OCI-LY7 (cell line): ENCODE measurements around the gene RBM22. TPM values are rescaled to one million over a fixed set of nuclear protein-coding genes. Genes with fewer than 3 reads are reported as not detected.

Experiments
- BruUV-seq: library from RNA; stranded (reverse); fragments of 400-500 nt; replicated peaks from 2 replicates; lab custom pipeline; 2021; lab: Mats Ljungman, UMichigan
- CTCF ChIA-PET: fragments of 300-600 bp; sonication (Branson Sonifier 250); formaldehyde crosslinking; loops from one replicate; lab custom pipeline; 2022; ENCODE audit warnings: antibody characterized with exemption; ENCODE audit not compliant: unreplicated experiment; lab: Charles Lee
- POLR2A ChIA-PET: fragments of 300-600 bp; sonication (Branson Sonifier 250); formaldehyde crosslinking; loops from one replicate; lab custom pipeline; 2022; ENCODE audit warnings: antibody characterized with exemption; lab: Charles Lee
- DNase-seq: peaks from one replicate; pipeline ENCODE4 v3.0.0-alpha.2; 2015; ENCODE audit warnings: low spot score
- H2AFZ ChIP-seq: fragments of 200-600 bp; sonication (generic), shearing (Covaris generic); 2 replicates; pipeline ENCODE4 v1.6.1; 2014; ENCODE audit warnings: mild to moderate bottlenecking, antibody characterized with exemption, low read length, moderate library complexity
- H3K27ac ChIP-seq: fragments of 200-600 bp; sonication (generic); 2 replicates; pipeline ENCODE4 v1.5.1; 2014; ENCODE audit warnings: mixed run types, low read depth, mild to moderate bottlenecking, moderate library complexity, low read length, inconsistent platforms; ENCODE audit not compliant: poor library complexity, severe bottlenecking
- H3K36me3 ChIP-seq: fragments of 200-600 bp; sonication (generic); 2 replicates; pipeline ENCODE4 v1.6.1; 2014; ENCODE audit warnings: mild to moderate bottlenecking, antibody characterized with exemption, low read length, moderate library complexity, mixed read lengths; ENCODE audit not compliant: insufficient read depth
- H3K4me1 ChIP-seq: fragments of 200-600 bp; sonication (generic); 2 replicates; pipeline ENCODE4 v1.5.1; 2014; ENCODE audit warnings: mild to moderate bottlenecking, low read length; ENCODE audit not compliant: insufficient read depth, poor library complexity, severe bottlenecking
- H3K4me2 ChIP-seq: fragments of 200-600 bp; sonication (generic); 2 replicates; pipeline ENCODE4 v1.6.1; 2014; ENCODE audit warnings: mild to moderate bottlenecking, low read length
- H3K4me3 ChIP-seq: fragments of 200-600 bp; sonication (generic); 2 replicates; pipeline ENCODE4 v1.5.1; 2014; ENCODE audit warnings: mild to moderate bottlenecking, low read depth, low read length; ENCODE audit not compliant: poor library complexity, severe bottlenecking
- H3K79me2 ChIP-seq: fragments of 200-600 bp; sonication (generic); 2 replicates; pipeline ENCODE4 v1.6.1; 2016; ENCODE audit warnings: low read depth, mild to moderate bottlenecking, low read length, moderate library complexity, mixed read lengths; ENCODE audit not compliant: insufficient read depth
- H3K9me2 ChIP-seq: fragments of 200-600 bp; sonication (generic); 2 replicates; pipeline ENCODE4 v1.6.1; 2016; ENCODE audit warnings: mild to moderate bottlenecking, low read length, mixed read lengths; ENCODE audit not compliant: insufficient read depth
- H3K9me3 ChIP-seq: fragments of 200-600 bp; sonication (generic); 2 replicates; pipeline ENCODE4 v1.6.1; 2014; ENCODE audit warnings: mild to moderate bottlenecking, mixed run types, low read length, mixed read lengths
- H4K20me1 ChIP-seq: fragments of 200-600 bp; sonication (generic); 2 replicates; pipeline ENCODE4 v1.6.1; 2014; ENCODE audit warnings: mild to moderate bottlenecking, antibody characterized with exemption, low read length, moderate library complexity, mixed read lengths; ENCODE audit not compliant: insufficient read depth
- CTCF ChIP-seq: fragments of 200-600 bp; sonication (generic); conservative IDR thresholded peaks from 2 replicates; pipeline ENCODE4 v1.5.1; 2014; ENCODE audit warnings: mild to moderate bottlenecking, antibody characterized with exemption, low read length, moderate library complexity, mixed read lengths
- EZH2phosphoT487 ChIP-seq: fragments of 200-600 bp; sonication (generic); IDR thresholded peaks from 2 replicates; pipeline ENCODE4 v1.6.1; 2018; ENCODE audit warnings: low read depth, borderline replicate concordance, mild to moderate bottlenecking, mixed run types, antibody characterized with exemption, low read length, moderate library complexity, mixed read lengths
- intact Hi-C: fragments of 100-400 bp; cut with micrococcal nuclease; formaldehyde crosslinking; loops from one replicate; pipeline ENCODE4 v1.10.0; 2022; ENCODE audit not compliant: unreplicated experiment
- total RNA-seq, 2 experiments: library from RNA; depleted of rRNA in 1 of 2; stranded (reverse); fragments of >200 nt in 1 of 2; shearing (Covaris generic) in 1 of 2; gene quantifications; 2 replicates each; pipeline ENCODE4 v1.2.3, GENCODE V29; 2014 to 2022

The RBM22 gene
- total RNA-seq, 2 experiments from 2014 or later = 45.6 to 46.7 TPM

GRCh38 chr5:150641006-150641570, 59.8 kb downstream of the RBM22 start:
- no peaks in the 10 kb centered on the region for H3K79me2 ChIP-seq
- ChIA-PET CTCF (no interaction called here), POLR2A (no interaction called here)
- no peaks in the 10 kb centered on the region for H3K9me3 ChIP-seq
- H4K20me1 ChIP-seq = no peaks in the 10 kb centered on the region
- DNase-seq = no peak
- no peak overlapping the region for H3K27ac ChIP-seq
- no peak overlapping the region for H3K4me2 ChIP-seq
- no peaks in the 10 kb centered on the region for H3K36me3 ChIP-seq
- no peak overlapping the region for H3K4me3 ChIP-seq
- BruUV-seq = no TSS peak
- intact Hi-C loops = no loop called here
- no peaks in the 10 kb centered on the region for H3K9me2 ChIP-seq
- TF ChIP-seq EZH2phosphoT487 (no peak), CTCF (no peak)
- H3K4me1 ChIP-seq = no peaks in the 10 kb centered on the region
- no peak overlapping the region for H2AFZ ChIP-seq

Other genes with a start within 250 kb of the RBM22 start
- gene NDST1, start 192.9 kb downstream of the RBM22 start, total RNA-seq (2014; rRNA removed; shearing (Covaris generic)) = 8.8 and 9.5 TPM in 2 replicates
- 26.6 and 28.4 TPM in 2 replicates for gene NDST1, start 192.9 kb downstream of the RBM22 start, total RNA-seq (2022)
- gene SYNPO, start 60.4 kb downstream of the RBM22 start, total RNA-seq (2014; rRNA removed; shearing (Covaris generic)) = not detected in 2 replicates
- gene SYNPO, start 60.4 kb downstream of the RBM22 start, total RNA-seq (2022) = 0.08 and 0.15 TPM in 2 replicates
- not detected in 2 replicates for gene MYOZ3, start 39.8 kb downstream of the RBM22 start, total RNA-seq (2014; rRNA removed; shearing (Covaris generic))
- not detected in 2 replicates for gene MYOZ3, start 39.8 kb downstream of the RBM22 start, total RNA-seq (2022)
- 12.6 and 18.9 TPM in 2 replicates for gene DCTN4, start 58.0 kb upstream of the RBM22 start, total RNA-seq (2014; rRNA removed; shearing (Covaris generic))
- 22.4 and 28.3 TPM in 2 replicates for gene DCTN4, start 58.0 kb upstream of the RBM22 start, total RNA-seq (2022)
- not detected in 2 replicates for gene SMIM3, start 77.7 kb upstream of the RBM22 start, total RNA-seq (2014; rRNA removed; shearing (Covaris generic))
- not detected in 2 replicates for gene SMIM3, start 77.7 kb upstream of the RBM22 start, total RNA-seq (2022)
- gene IRGM, start 145.5 kb upstream of the RBM22 start, total RNA-seq (2014; rRNA removed; shearing (Covaris generic)) = not detected in 2 replicates
- not detected in 2 replicates for gene IRGM, start 145.5 kb upstream of the RBM22 start, total RNA-seq (2022)
- gene ZNF300, start 203.9 kb upstream of the RBM22 start, total RNA-seq (2014; rRNA removed; shearing (Covaris generic)) = not detected in 2 replicates
- not detected in 2 replicates for gene ZNF300, start 203.9 kb upstream of the RBM22 start, total RNA-seq (2022)